K562 (cell line): ENCODE data around the gene LOXL3. TPM values are rescaled to one million over a fixed set of nuclear protein-coding genes. Genes with fewer than 3 reads are reported as not detected.

Experiments used
- BHLHE40 ChIP-seq: IDR thresholded peaks from 2 replicates; pipeline ENCODE4 v1.6.1; 2011; ENCODE audit warnings: low read length, improper control_type of control experiment
- ETV6 ChIP-seq, 3 experiments: fragments of 150-350 bp in 1 of 3; sonication (generic) in 1 of 3; formaldehyde crosslinking in 1 of 3; IDR thresholded peaks; 2 replicates each; pipeline versions ENCODE4 v1.6.1 to v1.8.0; 2014 to 2022; ENCODE audit warnings: borderline replicate concordance in 2 of 3, low read depth in 2 of 3, antibody characterized with exemption in 1 of 3, low read length in 1 of 3, mild to moderate bottlenecking in 1 of 3, missing genetic modification reagents in 1 of 3
- MTA1 ChIP-seq: fragments of 450-650 bp; IDR thresholded peaks from 2 replicates; pipeline ENCODE4 v1.6.1; 2017; ENCODE audit warnings: borderline replicate concordance
- PURB ChIP-seq: sonication (generic); formaldehyde crosslinking; IDR thresholded peaks from 2 replicates; pipeline ENCODE4 v1.9.0; 2021; ENCODE audit warnings: low read depth, mild to moderate bottlenecking, missing genetic modification reagents
- SIN3A ChIP-seq, 2 experiments: fragments of 150-350 bp in 1 of 2; IDR thresholded peaks; 2 replicates each; pipeline ENCODE4 v1.6.1; 2011 to 2016; ENCODE audit warnings: borderline replicate concordance in 2 of 2, low read depth in 2 of 2, low read length in 2 of 2, mild to moderate bottlenecking in 2 of 2, moderate library complexity in 2 of 2; ENCODE audit not compliant: control insufficient read depth in 1 of 2
- SP1 ChIP-seq: sonication (generic); formaldehyde crosslinking; IDR thresholded peaks from 2 replicates; pipeline ENCODE4 v1.8.1; 2022; ENCODE audit warnings: mild to moderate bottlenecking, missing genetic modification reagents
- TRIM25 ChIP-seq: fragments of 450-650 bp; IDR thresholded peaks from 2 replicates; pipeline ENCODE4 v1.7.0; 2016; ENCODE audit warnings: borderline replicate concordance
- U2AF2 ChIP-seq: fragments of 200-400 bp; formaldehyde crosslinking; optimal IDR thresholded peaks from 2 replicates; pipeline ENCODE3; 2017; ENCODE audit warnings: low read depth, mild to moderate bottlenecking, low read length
- ZC3H11A ChIP-seq: IDR thresholded peaks from 2 replicates; pipeline ENCODE4 v1.6.1; 2012; ENCODE audit warnings: low read depth, low read length, improper control_type of control experiment
- ZSCAN29 ChIP-seq: fragments of 450-650 bp; IDR thresholded peaks from 2 replicates; pipeline ENCODE4 v1.6.1; 2017
- polyA plus RNA-seq, 8 experiments: library from polyadenylated mRNA; depleted of rRNA in 4 of 8; stranded (reverse) in 5 of 8; unstranded in 3 of 8; fragments of >200 nt; fragmentation: Nextera tagmentation in 2 of 8; fragmentation: Illumina TruSeq in 1 of 8; extraction: Ambion mirVana in 2 of 8; extraction: Trizol in 1 of 8; gene quantifications; 2 replicates each; pipeline versions ENCODE4 v1.2.1 to v1.2.3, GENCODE V29; 2011 to 2014; ENCODE audit warnings: inconsistent platforms in 1 of 8, missing spikeins in 1 of 8
- total RNA-seq, 7 experiments: library from RNA; depleted of rRNA in 6 of 7; stranded (reverse); fragments of >200 nt in 6 of 7; fragmentation: Illumina TruSeq in 2 of 7; extraction: Trizol in 2 of 7; gene quantifications; 2 replicates each; pipeline versions ENCODE4 v1.2.1 to v1.2.3, GENCODE V29; 2011 to 2021; ENCODE audit warnings: low replicate concordance in 1 of 7
- TF ChIP-seq, protein P1 (sequence below): sonication (generic); formaldehyde crosslinking; IDR thresholded peaks from 2 replicates; pipeline ENCODE4 v1.8.1; 2023; ENCODE audit warnings: missing genetic modification reagents, mild to moderate bottlenecking, borderline replicate concordance
- TF ChIP-seq, protein P2 (sequence below): fragments of 450-650 bp; formaldehyde crosslinking; IDR thresholded peaks from 2 replicates; pipeline ENCODE4 v1.4.0; 2022; ENCODE audit warnings: mild to moderate bottlenecking, moderate library complexity
- TF ChIP-seq, protein P3 (sequence below), 2 experiments: fragments of 150-350 bp in 1 of 2; IDR thresholded peaks; 2 replicates each; pipeline ENCODE4 v1.6.1; 2012 to 2016; ENCODE audit warnings: low read depth in 2 of 2, low read length in 2 of 2, mild to moderate bottlenecking in 1 of 2, moderate library complexity in 1 of 2

The LOXL3 gene
- total and polyA plus RNA-seq, 9 of the 15 experiments (the other 6 are each of a cell fraction or from before 2014, with no cell fraction given), result 0.22 to 0.99 (median 0.31) TPM

- TF ChIP-seq, protein P1, sequence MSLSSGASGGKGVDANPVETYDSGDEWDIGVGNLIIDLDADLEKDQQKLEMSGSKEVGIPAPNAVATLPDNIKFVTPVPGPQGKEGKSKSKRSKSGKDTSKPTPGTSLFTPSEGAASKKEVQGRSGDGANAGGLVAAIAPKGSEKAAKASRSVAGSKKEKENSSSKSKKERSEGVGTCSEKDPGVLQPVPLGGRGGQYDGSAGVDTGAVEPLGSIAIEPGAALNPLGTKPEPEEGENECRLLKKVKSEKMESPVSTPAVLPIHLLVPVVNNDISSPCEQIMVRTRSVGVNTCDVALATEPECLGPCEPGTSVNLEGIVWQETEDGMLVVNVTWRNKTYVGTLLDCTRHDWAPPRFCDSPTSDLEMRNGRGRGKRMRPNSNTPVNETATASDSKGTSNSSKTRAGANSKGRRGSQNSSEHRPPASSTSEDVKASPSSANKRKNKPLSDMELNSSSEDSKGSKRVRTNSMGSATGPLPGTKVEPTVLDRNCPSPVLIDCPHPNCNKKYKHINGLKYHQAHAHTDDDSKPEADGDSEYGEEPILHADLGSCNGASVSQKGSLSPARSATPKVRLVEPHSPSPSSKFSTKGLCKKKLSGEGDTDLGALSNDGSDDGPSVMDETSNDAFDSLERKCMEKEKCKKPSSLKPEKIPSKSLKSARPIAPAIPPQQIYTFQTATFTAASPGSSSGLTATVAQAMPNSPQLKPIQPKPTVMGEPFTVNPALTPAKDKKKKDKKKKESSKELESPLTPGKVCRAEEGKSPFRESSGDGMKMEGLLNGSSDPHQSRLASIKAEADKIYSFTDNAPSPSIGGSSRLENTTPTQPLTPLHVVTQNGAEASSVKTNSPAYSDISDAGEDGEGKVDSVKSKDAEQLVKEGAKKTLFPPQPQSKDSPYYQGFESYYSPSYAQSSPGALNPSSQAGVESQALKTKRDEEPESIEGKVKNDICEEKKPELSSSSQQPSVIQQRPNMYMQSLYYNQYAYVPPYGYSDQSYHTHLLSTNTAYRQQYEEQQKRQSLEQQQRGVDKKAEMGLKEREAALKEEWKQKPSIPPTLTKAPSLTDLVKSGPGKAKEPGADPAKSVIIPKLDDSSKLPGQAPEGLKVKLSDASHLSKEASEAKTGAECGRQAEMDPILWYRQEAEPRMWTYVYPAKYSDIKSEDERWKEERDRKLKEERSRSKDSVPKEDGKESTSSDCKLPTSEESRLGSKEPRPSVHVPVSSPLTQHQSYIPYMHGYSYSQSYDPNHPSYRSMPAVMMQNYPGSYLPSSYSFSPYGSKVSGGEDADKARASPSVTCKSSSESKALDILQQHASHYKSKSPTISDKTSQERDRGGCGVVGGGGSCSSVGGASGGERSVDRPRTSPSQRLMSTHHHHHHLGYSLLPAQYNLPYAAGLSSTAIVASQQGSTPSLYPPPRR, result peak; percentile 36; the same call in 1 of the 2 replicates
- no peak for TF ChIP-seq ETV6 (IDR thresholded peaks at IDR 0.05; ENCODE audit: borderline replicate concordance in 1 of 2, low read depth in 2 of 2, low read length in 1 of 2)
- TF ChIP-seq ETV6 (CRISPR knock-in tag; IDR thresholded peaks at IDR 0.05; ENCODE audit: borderline replicate concordance), result no peak
- TF ChIP-seq SP1, result peak; percentile 73
- TF ChIP-seq TRIM25, result no peak
- TF ChIP-seq, protein P2, sequence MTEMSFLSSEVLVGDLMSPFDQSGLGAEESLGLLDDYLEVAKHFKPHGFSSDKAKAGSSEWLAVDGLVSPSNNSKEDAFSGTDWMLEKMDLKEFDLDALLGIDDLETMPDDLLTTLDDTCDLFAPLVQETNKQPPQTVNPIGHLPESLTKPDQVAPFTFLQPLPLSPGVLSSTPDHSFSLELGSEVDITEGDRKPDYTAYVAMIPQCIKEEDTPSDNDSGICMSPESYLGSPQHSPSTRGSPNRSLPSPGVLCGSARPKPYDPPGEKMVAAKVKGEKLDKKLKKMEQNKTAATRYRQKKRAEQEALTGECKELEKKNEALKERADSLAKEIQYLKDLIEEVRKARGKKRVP (CRISPR knock-in tag), result no peak
- TF ChIP-seq ZSCAN29, result 0 out of 2 replicates have a peak, but pooled peaks have one; percentile 20
- TF ChIP-seq, protein P3, sequence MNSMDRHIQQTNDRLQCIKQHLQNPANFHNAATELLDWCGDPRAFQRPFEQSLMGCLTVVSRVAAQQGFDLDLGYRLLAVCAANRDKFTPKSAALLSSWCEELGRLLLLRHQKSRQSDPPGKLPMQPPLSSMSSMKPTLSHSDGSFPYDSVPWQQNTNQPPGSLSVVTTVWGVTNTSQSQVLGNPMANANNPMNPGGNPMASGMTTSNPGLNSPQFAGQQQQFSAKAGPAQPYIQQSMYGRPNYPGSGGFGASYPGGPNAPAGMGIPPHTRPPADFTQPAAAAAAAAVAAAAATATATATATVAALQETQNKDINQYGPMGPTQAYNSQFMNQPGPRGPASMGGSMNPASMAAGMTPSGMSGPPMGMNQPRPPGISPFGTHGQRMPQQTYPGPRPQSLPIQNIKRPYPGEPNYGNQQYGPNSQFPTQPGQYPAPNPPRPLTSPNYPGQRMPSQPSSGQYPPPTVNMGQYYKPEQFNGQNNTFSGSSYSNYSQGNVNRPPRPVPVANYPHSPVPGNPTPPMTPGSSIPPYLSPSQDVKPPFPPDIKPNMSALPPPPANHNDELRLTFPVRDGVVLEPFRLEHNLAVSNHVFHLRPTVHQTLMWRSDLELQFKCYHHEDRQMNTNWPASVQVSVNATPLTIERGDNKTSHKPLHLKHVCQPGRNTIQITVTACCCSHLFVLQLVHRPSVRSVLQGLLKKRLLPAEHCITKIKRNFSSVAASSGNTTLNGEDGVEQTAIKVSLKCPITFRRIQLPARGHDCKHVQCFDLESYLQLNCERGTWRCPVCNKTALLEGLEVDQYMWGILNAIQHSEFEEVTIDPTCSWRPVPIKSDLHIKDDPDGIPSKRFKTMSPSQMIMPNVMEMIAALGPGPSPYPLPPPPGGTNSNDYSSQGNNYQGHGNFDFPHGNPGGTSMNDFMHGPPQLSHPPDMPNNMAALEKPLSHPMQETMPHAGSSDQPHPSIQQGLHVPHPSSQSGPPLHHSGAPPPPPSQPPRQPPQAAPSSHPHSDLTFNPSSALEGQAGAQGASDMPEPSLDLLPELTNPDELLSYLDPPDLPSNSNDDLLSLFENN (IDR thresholded peaks at IDR 0.05; ENCODE audit: low read depth in 2 of 2, low read length in 2 of 2), result no peak
- 0 out of 2 replicates have a peak, but pooled peaks have one; percentile 27 for TF ChIP-seq MTA1
- no peak for TF ChIP-seq U2AF2
- peak; percentile 22 to 64; a peak in 2 of 4 replicates for TF ChIP-seq SIN3A (IDR thresholded peaks at IDR 0.05; ENCODE audit: borderline replicate concordance in 2 of 2, control insufficient read depth in 1 of 2, low read depth in 2 of 2, low read length in 2 of 2)
- no peak for TF ChIP-seq ZC3H11A
- TF ChIP-seq BHLHE40, result peak; percentile 99
- no peak for TF ChIP-seq PURB (CRISPR knock-in tag)
These were observed 50.8 kb downstream of the LOXL3 start (continued) for GRCh38 chr2:74502720-74503505.
